Keratinocyte (primary cell): ENCODE results near the gene CDC16. TPM values are rescaled to one million over a fixed set of nuclear protein-coding genes. Genes with fewer than 3 reads are reported as not detected.

Experiments
- DNase-seq: peaks from one replicate; pipeline ENCODE4 v3.0.0-alpha.2; 2011; ENCODE audit warnings: low read depth, missing footprints, low spot score
- FAIRE-seq: peaks from 2 replicates; lab custom pipeline; 2011; peaks lifted over from hg19 to GRCh38; lab: Jason Lieb, UNC
- H2AFZ ChIP-seq: 2 replicates; pipeline ENCODE4 v1.6.0; 2012; ENCODE audit warnings: low read length, control low read depth, inconsistent platforms; ENCODE audit not compliant: control insufficient read depth
- H3K27ac ChIP-seq: 2 replicates; pipeline ENCODE4 v1.5.1; 2011; ENCODE audit warnings: low read length; ENCODE audit not compliant: control insufficient read depth, insufficient read depth
- H3K27me3 ChIP-seq: 3 replicates; pipeline ENCODE4 v1.6.0; 2011; ENCODE audit warnings: low read length; ENCODE audit not compliant: control insufficient read depth, insufficient read depth; ENCODE audit errors: extremely low read depth
- H3K36me3 ChIP-seq, 2 experiments: 2 replicates in 1 of 2; 3 replicates in 1 of 2; pipeline ENCODE4 v1.5.1; 2011; ENCODE audit warnings: low read length in 2 of 2, mild to moderate bottlenecking in 1 of 2; ENCODE audit not compliant: control insufficient read depth in 2 of 2, insufficient read depth in 2 of 2; ENCODE audit errors: extremely low read depth in 1 of 2
- H3K4me1 ChIP-seq: 3 replicates; pipeline ENCODE4 v1.5.1; 2011; ENCODE audit warnings: low read length; ENCODE audit not compliant: control insufficient read depth, insufficient read depth; ENCODE audit errors: extremely low read depth
- H3K4me2 ChIP-seq: 3 replicates; pipeline ENCODE4 v1.6.0; 2011; ENCODE audit warnings: low read depth, low read length; ENCODE audit not compliant: control insufficient read depth, insufficient read depth; ENCODE audit errors: extremely low read depth
- H3K4me3 ChIP-seq, 3 experiments: fragments of 200-600 bp in 1 of 3; sonication (generic) in 1 of 3; 2 replicates in 2 of 3; 3 replicates in 1 of 3; pipeline ENCODE4 v1.5.1; 2011 to 2016; ENCODE audit warnings: low read length in 3 of 3, mild to moderate bottlenecking in 3 of 3, control low read depth in 2 of 3, inconsistent platforms in 1 of 3, low read depth in 1 of 3, mixed read lengths in 1 of 3, mixed run types in 1 of 3, moderate library complexity in 1 of 3; ENCODE audit not compliant: control insufficient read depth in 2 of 3, insufficient read depth in 2 of 3; ENCODE audit errors: extremely low read depth in 1 of 3
- H3K79me2 ChIP-seq: 2 replicates; pipeline ENCODE4 v1.6.0; 2012; ENCODE audit warnings: low read length; ENCODE audit not compliant: control insufficient read depth, insufficient read depth
- H3K9ac ChIP-seq: 3 replicates; pipeline ENCODE4 v1.6.0; 2011; ENCODE audit warnings: low read length; ENCODE audit not compliant: control insufficient read depth, insufficient read depth; ENCODE audit errors: extremely low read depth
- H3K9me1 ChIP-seq: 3 replicates; pipeline ENCODE4 v1.6.0; 2011; ENCODE audit warnings: low read length; ENCODE audit not compliant: control insufficient read depth, insufficient read depth; ENCODE audit errors: extremely low read depth
- H3K9me3 ChIP-seq: 2 replicates; pipeline ENCODE4 v1.5.1; 2012; ENCODE audit warnings: low read depth, low read length; ENCODE audit not compliant: control insufficient read depth
- H4K20me1 ChIP-seq: 3 replicates; pipeline ENCODE4 v1.6.0; 2011; ENCODE audit warnings: low read length; ENCODE audit not compliant: control insufficient read depth, insufficient read depth; ENCODE audit errors: extremely low read depth
- CTCF ChIP-seq, 3 experiments: IDR thresholded peaks in 1 of 3; conservative IDR thresholded peaks in 1 of 3; optimal IDR thresholded peaks in 1 of 3; 2 replicates in 2 of 3; 3 replicates in 1 of 3; pipeline versions ENCODE3 to v1.5.1; 2011; ENCODE audit warnings: low read length in 3 of 3, mild to moderate bottlenecking in 3 of 3, moderate library complexity in 2 of 3, control low read depth in 1 of 3, inconsistent platforms in 1 of 3; ENCODE audit not compliant: insufficient read depth in 2 of 3; ENCODE audit errors: extremely low read depth in 1 of 3
- EZH2 ChIP-seq: IDR thresholded peaks from one replicate; pipeline ENCODE4 v1.6.1; 2012; ENCODE audit warnings: inconsistent platforms, mild to moderate bottlenecking, low read length, moderate library complexity
- dilution Hi-C: fragments of 300-500 bp; cut with MboI; formaldehyde crosslinking; loops from one replicate; pipeline ENCODE4 v1.7.0; 2020; ENCODE audit warnings: low sequenced_read_pairs; ENCODE audit not compliant: extremely low pct_ligation_motif_present
- polyA plus RNA-seq, 5 experiments: library from polyadenylated mRNA; depleted of rRNA in 3 of 5; stranded (reverse) in 3 of 5; stranded (forward) in 1 of 5; unstranded in 1 of 5; fragments of >200 nt; gene quantifications; 1 replicate in 1 of 5; 2 replicates in 3 of 5; 3 replicates in 1 of 5; pipeline versions ENCODE4 v1.2.1 to v1.2.3, GENCODE V29; 2011 to 2012; ENCODE audit warnings: missing spikeins in 2 of 5, low read depth in 1 of 5, low replicate concordance in 1 of 5

Gene CDC16
- polyA plus RNA-seq, 1 donor (not counting 4 experiments of a cell fraction or from before 2014, with no cell fraction given) = 91.8 TPM

GRCh38 chr13:114310956-114311355 is 76.3 kb downstream of the CDC16 start:
- Histone ChIP-seq H3K9me3 (no peaks in the 10 kb centered on the region), H3K27ac (no peak overlapping the region)
- dilution Hi-C loops = no loop called here

GRCh38 chr13:114311387-114311786 is 76.7 kb downstream of the CDC16 start:
- H3K36me3 ChIP-seq = peaks cover 0 to 3% of the 10 kb centered on the region in 2 experiments
- H2AFZ ChIP-seq = no peak overlapping the region
- H3K9ac ChIP-seq = no peak overlapping the region
- H4K20me1 ChIP-seq = no peaks in the 10 kb centered on the region
- no peak overlapping the region for H3K27ac ChIP-seq
- no peaks in the 10 kb centered on the region for H3K9me3 ChIP-seq
- no peaks in the 10 kb centered on the region for H3K27me3 ChIP-seq
- DNase-seq (no peak), FAIRE-seq (no peak)
- H3K9me1 ChIP-seq = no peaks in the 10 kb centered on the region
- H3K4me1 ChIP-seq = peaks cover 9% of the 10 kb centered on the region
- TF ChIP-seq CTCF (optimal IDR thresholded peaks at IDR 0.05 in 1 of 3, IDR thresholded peaks at IDR 0.05 in 1 of 3, conservative IDR thresholded peaks at IDR 0.05 in 1 of 3; ENCODE audit: extremely low read depth in 1 of 3, insufficient read depth in 2 of 3, low read length in 3 of 3) (no peak), EZH2 (no peak)
- no peak overlapping the region for H3K4me3 ChIP-seq
- H3K79me2 ChIP-seq = peaks cover 20% of the 10 kb centered on the region
- no peak overlapping the region for H3K4me2 ChIP-seq
- dilution Hi-C loops = no loop called here

More at GRCh38 chr13:114310956-114311355, 76.3 kb downstream of the CDC16 start:
- Histone ChIP-seq H3K9ac (no peak overlapping the region), H3K9me1 (no peaks in the 10 kb centered on the region), H4K20me1 (no peaks in the 10 kb centered on the region), H3K27me3 (no peaks in the 10 kb centered on the region), H3K4me2 (no peak overlapping the region), H3K4me1 (peaks cover 9% of the 10 kb centered on the region), H3K4me3 (no peak overlapping the region), H3K36me3 (peaks cover 0 to 3% of the 10 kb centered on the region in 2 experiments), H2AFZ (no peak overlapping the region), H3K79me2 (peaks cover 16% of the 10 kb centered on the region)
- FAIRE-seq (no peak), DNase-seq (no peak)
- TF ChIP-seq EZH2 (no peak), CTCF (optimal IDR thresholded peaks at IDR 0.05 in 1 of 3, IDR thresholded peaks at IDR 0.05 in 1 of 3, conservative IDR thresholded peaks at IDR 0.05 in 1 of 3; ENCODE audit: extremely low read depth in 1 of 3, insufficient read depth in 2 of 3, low read length in 3 of 3) (no peak)
